GM18511 (cell line): Measurements from ENCODE around the gene OR2K2.
"Not testable (repeated sequence)": the region's sequence is repeated elsewhere in the genome, so short reads cannot be mapped to it uniquely, and the experiment has no call there.

Experiments used
- ATAC-seq: cut with Tn5 transposase; IDR thresholded peaks from one replicate; pipeline ENCODE4 v1.9.1; 2021; ENCODE audit warnings: mild to moderate bottlenecking, moderate library complexity; ENCODE audit not compliant: unreplicated experiment

The OR2K2 gene

DNA sequence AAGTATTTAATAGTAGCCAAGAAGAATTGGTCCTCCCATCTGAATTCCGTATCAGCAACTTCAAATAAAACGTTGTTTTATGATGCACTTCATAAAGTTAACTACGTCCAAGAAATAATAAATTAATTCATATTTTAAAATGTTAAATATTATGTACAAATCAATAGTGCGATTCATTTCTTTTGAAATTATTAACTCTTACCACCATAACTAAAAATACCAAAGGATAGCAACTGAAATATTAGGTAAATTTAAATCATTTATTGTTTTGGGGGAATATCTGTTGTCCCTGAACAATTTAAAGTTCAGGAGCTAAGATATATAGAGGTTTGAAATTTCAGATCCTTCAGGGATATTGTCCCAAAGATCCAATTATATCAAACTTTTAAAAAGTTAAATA is at the start of gene OR2K2:
Gene OR2K2, minus strand, starts transcription at position 101 of the 400 bp plus-strand sequence. CDS start 1,791 bp downstream, outside the sequence.
- ATAC-seq = no peak

DNA sequence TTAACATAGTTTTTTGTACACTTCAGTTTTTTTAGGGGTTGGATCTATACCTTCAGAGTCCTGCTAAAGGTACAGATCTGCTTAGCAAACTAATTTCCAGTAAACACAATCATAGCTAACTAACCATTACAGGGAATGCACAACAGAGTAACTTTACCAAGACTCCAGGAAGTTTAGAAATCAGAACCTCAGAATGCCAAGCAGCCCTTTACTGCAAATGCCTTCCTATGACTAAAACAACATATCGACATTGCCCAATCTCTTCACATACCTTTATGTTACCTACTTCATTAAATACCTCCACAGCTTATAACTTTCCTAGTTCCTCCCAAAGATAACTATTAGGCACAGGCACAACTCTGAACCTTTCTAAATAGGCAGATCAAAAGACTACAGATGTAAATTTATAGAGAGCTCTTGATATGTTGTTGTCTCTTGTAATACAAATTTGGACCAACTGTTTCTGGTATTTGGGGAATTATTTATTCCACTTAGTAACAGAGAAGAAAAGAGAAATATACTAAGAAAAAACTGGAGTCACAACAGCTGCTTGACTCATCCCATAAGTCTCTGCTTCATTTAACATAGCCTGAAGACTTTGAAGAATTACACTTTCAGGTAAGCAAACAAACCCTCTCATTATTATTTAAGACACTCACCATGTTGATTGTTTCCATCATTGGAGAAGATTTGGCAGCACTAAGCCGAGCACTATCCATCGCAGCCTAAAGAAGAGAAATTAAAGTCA is 46.0 kb upstream of the OR2K2 start:
- ATAC-seq = no peak

DNA sequence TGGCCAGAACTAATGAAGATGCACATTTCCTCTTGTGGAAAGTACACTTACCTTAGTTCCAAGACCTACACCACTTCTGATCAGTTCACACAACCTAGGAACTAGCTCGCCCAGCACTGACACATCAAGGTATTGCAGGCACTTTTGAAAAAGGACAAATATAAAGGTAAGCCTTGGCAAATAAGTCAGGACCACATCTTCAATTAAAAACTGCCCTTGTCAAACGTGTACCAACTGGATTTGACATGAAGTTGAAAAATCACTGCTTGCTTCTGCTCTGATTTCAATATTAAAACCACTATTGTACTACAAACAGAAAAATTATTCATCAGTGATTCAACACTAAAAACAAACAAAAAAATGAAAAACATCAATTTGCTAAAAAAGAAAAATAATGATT is 45.0 kb upstream of the OR2K2 start:
- ATAC-seq = no peak

- ATAC-seq = no peak
These were observed 42.3 kb upstream of the OR2K2 start for GRCh38 chr9:111372297-111372696.

GRCh38 chr9:111366978-111367377 is 37.0 kb upstream of the OR2K2 start:
- ATAC-seq = no peak

DNA sequence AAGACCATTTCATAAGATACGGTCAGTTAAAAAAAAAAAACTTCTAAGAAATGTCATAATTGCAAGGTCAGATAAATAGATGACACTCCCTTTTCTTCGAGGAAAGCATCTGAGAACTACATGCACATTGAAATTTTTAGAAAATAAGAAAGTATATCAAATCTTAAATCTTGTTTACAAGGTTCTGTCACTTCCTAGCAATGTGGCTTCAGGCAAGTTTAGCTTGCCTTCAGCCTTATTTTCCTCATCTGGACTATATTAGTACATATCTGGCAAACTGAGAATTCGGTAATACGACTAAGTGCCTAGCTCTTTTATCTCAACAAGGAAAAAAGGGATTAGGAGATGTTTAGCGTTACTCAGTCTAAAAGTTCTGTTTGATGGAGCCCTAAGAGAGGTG is 32.5 kb upstream of the OR2K2 start:
- no peak for ATAC-seq

GRCh38 chr9:111360881-111361280 is 30.9 kb upstream of the OR2K2 start:
- peak; percentile 61 for ATAC-seq

DNA sequence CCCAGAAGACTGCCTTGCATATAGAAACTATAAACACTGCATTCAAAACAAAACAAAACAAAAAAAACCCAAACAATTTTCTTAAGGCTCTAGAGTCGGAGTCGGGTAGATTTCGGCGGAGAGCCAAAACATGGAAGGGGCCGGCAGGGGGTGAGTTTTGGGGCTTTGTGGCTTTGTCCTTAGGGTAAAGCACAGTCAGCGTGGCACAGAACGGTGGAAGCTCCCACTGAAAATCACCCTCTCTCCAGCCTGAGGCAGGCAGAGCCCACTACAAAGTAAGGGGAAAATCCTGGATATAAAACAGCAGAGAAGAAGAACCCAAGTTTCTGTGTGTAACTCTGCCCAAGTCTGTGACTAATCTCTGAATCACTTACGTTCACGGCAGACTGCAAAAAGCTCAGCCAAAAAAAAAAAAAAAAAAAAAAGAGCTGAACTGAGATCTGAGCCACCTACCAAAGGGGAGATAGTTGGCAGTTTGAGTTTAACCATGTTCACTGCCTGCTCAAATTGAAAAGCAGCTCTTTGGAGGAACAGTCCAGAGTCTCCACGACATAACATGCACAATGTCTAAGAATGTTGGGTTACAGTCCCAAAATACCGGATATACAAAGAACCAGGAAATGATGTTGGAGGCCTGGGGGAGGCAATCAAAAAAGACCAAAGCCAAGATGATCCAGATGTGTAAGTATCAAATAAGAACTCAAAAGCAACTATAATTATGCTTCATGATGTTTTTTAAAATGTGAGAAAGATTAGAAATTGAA is 26.6 kb upstream of the OR2K2 start:
- no peak for ATAC-seq

DNA sequence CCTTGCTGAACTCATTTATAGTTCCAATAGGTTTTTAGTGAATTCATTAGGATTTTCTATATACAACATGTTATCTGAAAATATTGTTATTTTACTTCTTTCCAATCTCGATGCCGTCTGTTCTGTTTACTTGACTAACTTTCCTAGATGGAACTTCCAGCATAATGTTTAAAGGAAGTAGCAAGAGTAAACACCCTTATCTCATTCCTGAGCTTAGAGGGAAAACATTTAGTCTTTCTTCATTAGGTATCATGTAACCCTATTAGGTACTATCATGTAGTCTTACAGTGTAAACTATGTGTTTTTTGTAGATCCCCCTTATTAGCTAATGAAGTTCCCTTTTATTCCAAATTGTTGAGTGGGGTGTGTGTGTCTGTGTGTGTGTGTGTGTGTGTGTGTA is 22.5 kb upstream of the OR2K2 start:
- ATAC-seq = no peak

- no peak for ATAC-seq
These were observed 20.5 kb upstream of the OR2K2 start for GRCh38 chr9:111350556-111350955.

GRCh38 chr9:111349766-111350165 is 19.7 kb upstream of the OR2K2 start:
- no peak for ATAC-seq

DNA sequence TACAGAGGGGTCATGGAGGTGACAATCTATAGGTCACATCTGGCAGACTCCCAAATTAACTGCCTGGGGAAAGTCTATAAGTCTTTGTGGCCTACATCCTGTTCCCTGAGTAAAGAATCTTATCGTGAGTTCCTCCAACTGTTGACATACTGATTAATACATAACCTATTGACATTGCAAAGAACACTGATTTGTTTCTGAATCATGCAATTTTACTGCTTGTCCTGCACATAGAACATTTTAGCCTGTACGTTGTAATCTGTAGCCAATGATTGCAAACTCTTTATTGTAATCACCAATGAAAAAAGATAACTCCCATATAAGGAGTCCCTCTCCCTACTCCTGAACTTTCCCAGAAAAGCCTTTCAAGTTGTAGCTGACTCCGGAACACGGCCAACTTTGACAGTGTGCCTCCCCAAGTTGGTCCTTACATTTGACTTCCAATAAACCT is 18.8 kb upstream of the OR2K2 start:
- ATAC-seq = no peak

GRCh38 chr9:111334318-111334863 is 4.4 kb upstream of the OR2K2 start:
- ATAC-seq = not testable (repeated sequence)

- no peak for ATAC-seq
These were observed 9.4 kb downstream of the OR2K2 start for GRCh38 chr9:111320631-111321030.

- no peak for ATAC-seq
These were observed 13.2 kb downstream of the OR2K2 start for GRCh38 chr9:111316796-111317195.

DNA sequence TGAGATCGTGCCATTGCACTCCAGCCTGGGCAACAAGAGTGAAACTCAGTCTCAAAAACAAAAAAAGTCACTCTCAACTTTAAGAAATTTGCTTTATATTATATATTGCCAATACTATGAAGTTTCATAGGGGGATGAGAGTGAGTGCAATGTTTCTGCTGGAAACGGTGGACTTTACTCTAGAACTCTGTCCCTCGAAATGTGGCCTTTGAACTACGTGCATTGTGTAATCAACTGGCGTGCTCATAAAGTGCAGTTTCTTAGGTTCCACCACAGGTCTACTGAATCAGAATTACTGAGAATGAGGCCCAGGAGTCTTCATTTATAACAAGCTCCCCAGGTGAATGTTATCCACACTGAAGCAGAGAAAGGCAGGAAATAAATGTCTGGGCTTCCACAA is 24.1 kb downstream of the OR2K2 start:
- no peak for ATAC-seq

GRCh38 chr9:111304000-111304399 is 26.0 kb downstream of the OR2K2 start:
- ATAC-seq = not testable (repeated sequence)

DNA sequence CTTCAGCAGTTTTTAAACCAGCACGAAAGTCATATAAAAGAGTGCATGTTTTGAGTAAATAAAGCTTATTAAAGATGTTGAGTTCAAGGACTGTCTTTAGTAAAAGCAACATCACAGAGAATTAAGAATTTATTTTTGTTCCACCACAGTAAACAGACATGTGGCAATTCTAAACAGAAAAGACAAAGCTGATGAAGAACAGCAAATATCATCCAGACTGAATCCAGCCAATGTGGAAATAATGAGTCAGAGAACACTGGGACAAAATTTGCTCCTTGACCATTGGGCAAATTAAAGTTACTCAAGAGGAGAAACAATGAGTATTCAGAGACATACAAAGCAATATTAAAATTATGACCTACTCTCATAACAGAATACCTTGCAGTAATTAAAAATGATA is 28.8 kb downstream of the OR2K2 start:
- ATAC-seq = no peak

GRCh38 chr9:111300140-111300735 is 29.8 kb downstream of the OR2K2 start:
- ATAC-seq = no peak

DNA sequence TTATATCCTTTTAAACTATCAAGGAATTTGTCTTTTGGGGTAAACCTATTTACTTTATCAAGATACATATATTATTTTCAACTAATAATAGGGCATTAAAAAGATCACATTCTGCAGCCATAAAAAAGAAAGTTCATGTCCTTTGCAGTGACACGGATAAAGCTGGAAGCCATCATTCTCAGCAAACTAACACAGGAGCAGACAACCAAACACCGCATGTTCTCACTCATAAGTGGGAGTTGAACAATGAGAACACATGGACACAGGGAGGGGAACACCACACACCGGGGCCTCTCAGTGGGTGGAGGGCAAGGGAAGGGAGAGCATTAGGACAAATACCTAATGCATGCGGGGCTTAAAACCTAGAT is 30.4 kb downstream of the OR2K2 start:
- not testable (repeated sequence) for ATAC-seq

DNA sequence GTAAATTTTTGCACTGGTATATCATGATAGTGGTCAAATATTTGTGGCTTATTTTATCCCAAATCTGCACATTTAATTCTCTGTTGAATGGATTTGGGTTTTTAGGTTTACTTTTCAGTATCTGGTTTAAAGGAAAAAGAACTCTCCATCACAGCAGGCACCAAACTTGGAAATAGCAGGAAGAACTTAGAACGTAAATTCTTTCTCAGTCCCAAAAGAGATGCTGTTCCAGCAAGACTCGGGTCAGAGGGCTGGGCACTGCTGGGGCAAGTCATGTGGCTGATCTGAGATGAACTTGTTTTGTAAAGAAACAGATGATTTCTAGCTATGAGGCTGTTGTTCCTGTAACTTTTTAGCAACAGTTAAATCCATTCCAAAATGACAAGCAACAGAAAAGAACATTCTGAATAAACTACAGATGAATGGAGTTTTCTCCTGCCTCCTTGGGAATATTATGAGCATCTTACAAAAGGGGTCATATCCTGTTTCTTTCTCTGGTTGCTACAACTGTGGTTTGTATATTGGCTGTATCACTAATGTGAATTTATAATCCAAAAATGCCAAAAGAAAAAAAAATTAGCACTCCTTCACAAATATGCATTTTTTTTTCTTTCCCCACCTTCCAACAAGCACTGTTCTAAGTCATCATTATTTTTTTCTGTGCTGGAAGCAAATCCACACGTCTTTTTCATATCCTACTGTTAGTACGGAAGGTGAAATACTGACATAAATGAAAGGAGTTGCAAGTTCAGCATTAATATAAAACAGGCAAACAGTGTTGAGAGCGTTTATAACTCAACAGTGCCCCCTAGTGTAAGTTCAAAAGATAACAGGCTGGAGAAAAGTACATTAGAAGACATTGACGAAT is 31.1 kb downstream of the OR2K2 start:
- ATAC-seq = no peak
